Tibial nerve (tissue), 4 donors: Measurements from ENCODE around the gene ING2.

Experiments
- CTCF ChIP-seq, 5 experiments: fragments of 200-600 bp in 3 of 5; fragments of 450-650 bp in 2 of 5; sonication (generic) in 3 of 5; IDR thresholded peaks; one replicate each; pipeline ENCODE4 v1.5.1; 2016 to 2019; ENCODE audit warnings: antibody characterized with exemption in 5 of 5, mild to moderate bottlenecking in 3 of 5, moderate library complexity in 2 of 5
- EP300 ChIP-seq, 2 donors: sonication (generic); formaldehyde crosslinking; IDR thresholded peaks; one replicate each; pipeline ENCODE4 v1.6.1; 2017; ENCODE audit warnings: antibody characterized with exemption in 2 of 2, mild to moderate bottlenecking in 1 of 2
- POLR2A ChIP-seq, 2 donors: fragments of 450-650 bp; IDR thresholded peaks; one replicate each; pipeline ENCODE4 v1.6.1; 2017; ENCODE audit warnings: antibody characterized with exemption in 2 of 2, mild to moderate bottlenecking in 2 of 2, moderate library complexity in 2 of 2

GRCh38 chr4:183546376-183546775, 41.5 kb downstream of the ING2 start:
- TF ChIP-seq CTCF (IDR thresholded peaks at IDR 0.05) = no peak
- no peak for TF ChIP-seq POLR2A (IDR thresholded peaks at IDR 0.05)
- no peak for TF ChIP-seq EP300 (IDR thresholded peaks at IDR 0.05)
